Activated B cell treated with CpG ODN at 0.5 μM for 24 hours (primary cell): ENCODE measurements around the gene HAO2. TPM values are rescaled to one million over a fixed set of nuclear protein-coding genes. Genes with fewer than 3 reads are reported as not detected.

Experiments
- ATAC-seq: fragments of 200-7000 bp; cut with Tn5 transposase; one replicate; pipeline ENCODE4 v1.10.0; 2021; ENCODE audit warnings: low read depth, mild to moderate bottlenecking, moderate library complexity
- CTCF ChIA-PET: fragments of 350-600 bp; sonication (Branson Sonifier 250); formaldehyde crosslinking; loops from one replicate; lab custom pipeline; 2021; ENCODE audit warnings: antibody characterized with exemption; lab: Charles Lee
- POLR2A ChIA-PET: fragments of 350-600 bp; sonication (Branson Sonifier 250); formaldehyde crosslinking; loops from one replicate; lab custom pipeline; 2021; ENCODE audit warnings: antibody characterized with exemption; lab: Charles Lee
- DNase-seq: peaks from one replicate; pipeline ENCODE4 v3.0.0; 2022
- H3K27ac Mint-ChIP-seq: one replicate; pipeline ENCODE4 v1.8.0; 2020; ENCODE audit warnings: mixed read lengths
- H3K27me3 Mint-ChIP-seq: one replicate; pipeline ENCODE4 v1.8.0; 2021; ENCODE audit warnings: mixed read lengths
- H3K36me3 Mint-ChIP-seq: one replicate; pipeline ENCODE4 v1.8.0; 2021; ENCODE audit warnings: low read depth, mixed read lengths
- H3K4me1 Mint-ChIP-seq: one replicate; pipeline ENCODE4 v1.8.0; 2021; ENCODE audit warnings: mixed read lengths
- H3K4me3 Mint-ChIP-seq: one replicate; pipeline ENCODE4 v1.8.0; 2020; ENCODE audit warnings: mild to moderate bottlenecking, mixed read lengths
- H3K9me3 Mint-ChIP-seq: one replicate; pipeline ENCODE4 v1.8.0; 2020; ENCODE audit warnings: mixed read lengths
- CTCF ChIP-seq: fragments of 200-600 bp; IDR thresholded peaks from one replicate; pipeline ENCODE4 v1.8.0; 2022; ENCODE audit warnings: antibody characterized with exemption, mild to moderate bottlenecking
- intact Hi-C: fragments of 100-400 bp; cut with micrococcal nuclease; formaldehyde crosslinking; loops from one replicate; pipeline ENCODE4 v1.15.1; 2024
- total RNA-seq: library from RNA; stranded (reverse); gene quantifications from 2 replicates; pipeline ENCODE4 v1.2.3, GENCODE V29; 2022

HAO2 gene
- total RNA-seq, 1 donor from 2014 or later, result not detected

GRCh38 chr1:119438761-119439160 lies 70.2 kb downstream of the HAO2 start:
- POLR2A ChIA-PET, result no interaction called here

GRCh38 chr1:119440721-119441307 lies 72.2 kb downstream of the HAO2 start:
- no peaks in the 10 kb centered on the region for H3K9me3 Mint-ChIP-seq
- ChIA-PET POLR2A (no interaction called here), CTCF (no interaction called here)
- ATAC-seq (no peak), DNase-seq (no peak)
- H3K27ac Mint-ChIP-seq, result no peak overlapping the region
- no peak for TF ChIP-seq CTCF
- no peaks in the 10 kb centered on the region for H3K27me3 Mint-ChIP-seq
- no peak overlapping the region for H3K4me3 Mint-ChIP-seq
- no peaks in the 10 kb centered on the region for H3K36me3 Mint-ChIP-seq
- intact Hi-C loops, result no loop called here
- H3K4me1 Mint-ChIP-seq, result no peaks in the 10 kb centered on the region

More at GRCh38 chr1:119438761-119439160, 70.2 kb downstream of the HAO2 start:
- DNase-seq (no peak), ATAC-seq (no peak)
- Mint-ChIP-seq H3K27me3 (no peaks in the 10 kb centered on the region), H3K36me3 (no peaks in the 10 kb centered on the region), H3K27ac (no peak overlapping the region), H3K4me1 (no peaks in the 10 kb centered on the region), H3K4me3 (no peak overlapping the region), H3K9me3 (no peaks in the 10 kb centered on the region)
- CTCF ChIA-PET, result no interaction called here
- intact Hi-C loops, result no loop called here
- TF ChIP-seq CTCF, result no peak

GRCh38 chr1:119442756-119443155 lies 74.2 kb downstream of the HAO2 start:
- Mint-ChIP-seq H3K36me3 (no peaks in the 10 kb centered on the region), H3K27me3 (no peaks in the 10 kb centered on the region), H3K9me3 (no peaks in the 10 kb centered on the region), H3K4me3 (no peak overlapping the region), H3K27ac (no peak overlapping the region), H3K4me1 (no peaks in the 10 kb centered on the region)
- intact Hi-C loops, result no loop called here
- DNase-seq, result no peak
- TF ChIP-seq CTCF, result no peak
- ATAC-seq, result no peak
- CTCF ChIA-PET, result no interaction called here
- POLR2A ChIA-PET, result no interaction called here

Other genes starting within 250 kb of the HAO2 start
- gene WARS2, start 228.1 kb upstream of the HAO2 start, total RNA-seq, result 15.1 and 15.2 TPM in 2 replicates
- gene HSD3B2, start 46.4 kb downstream of the HAO2 start, total RNA-seq, result not detected in 2 replicates
- not detected in 2 replicates for gene HSD3B1, start 138.4 kb downstream of the HAO2 start, total RNA-seq